ENCODE results near the gene CCDC146.
"Not testable (repeated sequence)": the region's sequence is repeated elsewhere in the genome, so short reads cannot be mapped to it uniquely, and the experiment has no call there.

DNA sequence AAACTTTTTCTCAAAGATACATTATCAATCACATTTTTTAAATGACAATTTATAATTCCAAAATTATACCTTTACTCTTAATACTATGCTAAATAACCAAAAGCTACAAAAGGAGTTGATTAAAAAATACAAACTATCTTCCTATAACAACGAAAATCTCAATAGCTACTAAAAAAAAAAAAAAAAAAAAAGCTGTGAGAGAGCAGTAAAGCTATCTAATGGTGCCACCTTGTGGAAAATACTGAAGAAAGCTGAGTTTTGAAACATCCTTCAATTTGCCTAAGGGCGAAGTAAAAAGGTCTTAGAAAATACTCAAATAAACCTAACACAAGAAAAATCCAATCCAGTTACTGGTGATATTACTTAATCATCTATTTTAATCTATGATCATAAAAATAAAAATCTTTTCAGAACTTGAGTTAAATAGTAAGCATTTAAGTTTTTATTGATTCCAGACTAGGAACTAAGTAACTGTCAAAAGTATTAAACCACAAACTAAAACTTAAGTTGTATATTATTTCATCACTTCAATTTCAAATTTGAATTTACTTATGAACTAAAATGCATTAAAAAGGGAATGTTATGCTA, 9.6 kb upstream of the CCDC146 start:
- TF ChIP-seq SP1 (IDR thresholded peaks at IDR 0.05); RXRA (IDR thresholded peaks at IDR 0.05); TAF1 (conservative IDR thresholded peaks at IDR 0.05); JUND (IDR thresholded peaks at IDR 0.05): not testable (repeated sequence)
- TF ChIP-seq, protein P1, sequence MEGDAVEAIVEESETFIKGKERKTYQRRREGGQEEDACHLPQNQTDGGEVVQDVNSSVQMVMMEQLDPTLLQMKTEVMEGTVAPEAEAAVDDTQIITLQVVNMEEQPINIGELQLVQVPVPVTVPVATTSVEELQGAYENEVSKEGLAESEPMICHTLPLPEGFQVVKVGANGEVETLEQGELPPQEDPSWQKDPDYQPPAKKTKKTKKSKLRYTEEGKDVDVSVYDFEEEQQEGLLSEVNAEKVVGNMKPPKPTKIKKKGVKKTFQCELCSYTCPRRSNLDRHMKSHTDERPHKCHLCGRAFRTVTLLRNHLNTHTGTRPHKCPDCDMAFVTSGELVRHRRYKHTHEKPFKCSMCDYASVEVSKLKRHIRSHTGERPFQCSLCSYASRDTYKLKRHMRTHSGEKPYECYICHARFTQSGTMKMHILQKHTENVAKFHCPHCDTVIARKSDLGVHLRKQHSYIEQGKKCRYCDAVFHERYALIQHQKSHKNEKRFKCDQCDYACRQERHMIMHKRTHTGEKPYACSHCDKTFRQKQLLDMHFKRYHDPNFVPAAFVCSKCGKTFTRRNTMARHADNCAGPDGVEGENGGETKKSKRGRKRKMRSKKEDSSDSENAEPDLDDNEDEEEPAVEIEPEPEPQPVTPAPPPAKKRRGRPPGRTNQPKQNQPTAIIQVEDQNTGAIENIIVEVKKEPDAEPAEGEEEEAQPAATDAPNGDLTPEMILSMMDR (IDR thresholded peaks at IDR 0.05; ENCODE audit: low read depth, low read length, missing input control) = peak; percentile 18
- TF ChIP-seq, protein P2, sequence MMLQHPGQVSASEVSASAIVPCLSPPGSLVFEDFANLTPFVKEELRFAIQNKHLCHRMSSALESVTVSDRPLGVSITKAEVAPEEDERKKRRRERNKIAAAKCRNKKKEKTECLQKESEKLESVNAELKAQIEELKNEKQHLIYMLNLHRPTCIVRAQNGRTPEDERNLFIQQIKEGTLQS (IDR thresholded peaks at IDR 0.05) = not testable (repeated sequence)
- TF ChIP-seq, protein P3, sequence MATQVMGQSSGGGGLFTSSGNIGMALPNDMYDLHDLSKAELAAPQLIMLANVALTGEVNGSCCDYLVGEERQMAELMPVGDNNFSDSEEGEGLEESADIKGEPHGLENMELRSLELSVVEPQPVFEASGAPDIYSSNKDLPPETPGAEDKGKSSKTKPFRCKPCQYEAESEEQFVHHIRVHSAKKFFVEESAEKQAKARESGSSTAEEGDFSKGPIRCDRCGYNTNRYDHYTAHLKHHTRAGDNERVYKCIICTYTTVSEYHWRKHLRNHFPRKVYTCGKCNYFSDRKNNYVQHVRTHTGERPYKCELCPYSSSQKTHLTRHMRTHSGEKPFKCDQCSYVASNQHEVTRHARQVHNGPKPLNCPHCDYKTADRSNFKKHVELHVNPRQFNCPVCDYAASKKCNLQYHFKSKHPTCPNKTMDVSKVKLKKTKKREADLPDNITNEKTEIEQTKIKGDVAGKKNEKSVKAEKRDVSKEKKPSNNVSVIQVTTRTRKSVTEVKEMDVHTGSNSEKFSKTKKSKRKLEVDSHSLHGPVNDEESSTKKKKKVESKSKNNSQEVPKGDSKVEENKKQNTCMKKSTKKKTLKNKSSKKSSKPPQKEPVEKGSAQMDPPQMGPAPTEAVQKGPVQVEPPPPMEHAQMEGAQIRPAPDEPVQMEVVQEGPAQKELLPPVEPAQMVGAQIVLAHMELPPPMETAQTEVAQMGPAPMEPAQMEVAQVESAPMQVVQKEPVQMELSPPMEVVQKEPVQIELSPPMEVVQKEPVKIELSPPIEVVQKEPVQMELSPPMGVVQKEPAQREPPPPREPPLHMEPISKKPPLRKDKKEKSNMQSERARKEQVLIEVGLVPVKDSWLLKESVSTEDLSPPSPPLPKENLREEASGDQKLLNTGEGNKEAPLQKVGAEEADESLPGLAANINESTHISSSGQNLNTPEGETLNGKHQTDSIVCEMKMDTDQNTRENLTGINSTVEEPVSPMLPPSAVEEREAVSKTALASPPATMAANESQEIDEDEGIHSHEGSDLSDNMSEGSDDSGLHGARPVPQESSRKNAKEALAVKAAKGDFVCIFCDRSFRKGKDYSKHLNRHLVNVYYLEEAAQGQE (IDR thresholded peaks at IDR 0.05) = not testable (repeated sequence)
- TF ChIP-seq, protein P4, sequence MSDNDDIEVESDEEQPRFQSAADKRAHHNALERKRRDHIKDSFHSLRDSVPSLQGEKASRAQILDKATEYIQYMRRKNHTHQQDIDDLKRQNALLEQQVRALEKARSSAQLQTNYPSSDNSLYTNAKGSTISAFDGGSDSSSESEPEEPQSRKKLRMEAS (IDR thresholded peaks at IDR 0.05) = not testable (repeated sequence)
- TF ChIP-seq RAD21 (IDR thresholded peaks at IDR 0.05) = peak; percentile 65
